ENCODE data around the gene PLA2G4A.
"Not testable (repeated sequence)": the region's sequence is repeated elsewhere in the genome, so short reads cannot be mapped to it uniquely, and the experiment has no call there.

The PLA2G4A gene

DNA sequence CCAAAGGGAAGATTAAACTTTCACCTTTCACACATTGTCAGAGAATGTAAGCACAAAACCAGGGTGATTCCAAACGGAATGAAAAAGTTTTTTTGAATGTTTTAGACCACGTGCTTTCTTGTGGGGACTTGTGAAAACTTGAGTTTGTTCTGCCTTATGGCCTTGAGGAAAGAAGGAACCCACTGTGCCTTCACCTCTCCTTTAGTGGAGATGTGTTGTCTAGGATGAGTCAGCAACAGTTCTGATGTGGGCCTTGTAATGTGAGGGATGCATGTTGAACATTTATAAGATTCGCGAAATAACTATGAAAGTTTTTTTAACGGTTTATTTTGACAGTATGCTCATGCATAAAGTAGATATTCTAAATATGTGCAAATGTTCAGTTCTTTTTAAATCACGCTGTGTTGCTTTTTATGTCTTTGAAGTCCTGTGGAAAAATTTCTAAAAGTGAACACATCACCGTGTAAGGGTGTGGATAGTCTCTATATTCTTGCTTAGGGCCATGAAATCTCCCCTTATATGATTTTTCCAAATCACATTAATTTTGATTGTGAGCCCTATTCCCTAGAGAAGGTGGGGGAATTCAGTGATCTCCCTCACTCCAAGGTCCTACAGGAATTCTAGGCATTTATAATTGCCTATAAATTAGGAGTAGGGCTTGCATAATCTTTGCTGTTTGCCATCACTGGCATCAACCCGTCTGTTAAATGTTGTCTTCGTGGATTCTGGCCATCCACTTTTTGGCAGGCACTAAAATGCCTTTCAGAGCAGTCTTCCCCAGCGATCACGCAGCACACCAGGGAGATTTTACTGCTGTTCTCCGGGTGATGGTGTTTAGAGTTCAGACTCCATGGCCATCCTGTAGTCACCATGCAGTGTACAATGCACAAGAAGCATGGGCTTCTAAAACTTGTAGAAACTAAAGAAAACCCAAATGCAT lies 47.4 kb downstream of the PLA2G4A start:
- no peak for DNase-seq

DNA sequence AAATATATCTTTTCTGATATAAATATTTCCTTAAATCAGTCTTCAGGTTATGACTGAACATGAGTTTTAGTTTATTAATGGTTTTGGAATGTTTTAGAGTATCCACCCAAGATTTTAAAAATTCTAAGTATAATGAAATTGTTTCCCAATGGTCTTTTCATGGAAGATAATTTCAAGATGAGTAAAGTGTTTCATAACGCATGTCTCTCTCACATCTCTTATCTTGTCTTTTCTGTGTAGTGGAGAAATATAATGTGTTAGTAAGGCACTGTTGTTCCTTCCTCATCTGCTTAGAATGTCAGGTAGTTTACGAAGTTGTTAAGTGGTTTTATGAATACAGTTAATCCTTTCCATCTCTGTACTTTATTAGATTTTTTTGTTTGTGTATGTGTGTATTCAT lies 49.6 kb downstream of the PLA2G4A start:
- no peak for DNase-seq

DNA sequence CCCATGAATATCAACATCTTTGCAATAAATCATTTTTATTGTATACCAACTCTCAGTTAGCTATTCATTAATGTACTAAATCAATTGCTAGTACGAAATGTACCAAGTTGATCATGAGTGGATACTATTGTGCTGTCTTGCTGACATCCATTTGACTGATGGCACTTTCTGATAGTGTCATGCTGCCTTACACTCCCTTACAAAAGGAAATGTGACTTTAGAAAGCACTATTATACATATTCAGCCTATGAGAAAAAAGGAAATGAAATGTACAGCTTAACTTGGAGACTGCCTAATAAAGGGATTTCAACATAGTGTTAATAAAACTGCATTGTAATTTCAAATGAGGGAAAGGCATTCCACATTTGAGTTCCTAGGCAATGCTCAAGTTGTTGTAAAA lies 52.2 kb downstream of the PLA2G4A start:
- no peak for DNase-seq

DNA sequence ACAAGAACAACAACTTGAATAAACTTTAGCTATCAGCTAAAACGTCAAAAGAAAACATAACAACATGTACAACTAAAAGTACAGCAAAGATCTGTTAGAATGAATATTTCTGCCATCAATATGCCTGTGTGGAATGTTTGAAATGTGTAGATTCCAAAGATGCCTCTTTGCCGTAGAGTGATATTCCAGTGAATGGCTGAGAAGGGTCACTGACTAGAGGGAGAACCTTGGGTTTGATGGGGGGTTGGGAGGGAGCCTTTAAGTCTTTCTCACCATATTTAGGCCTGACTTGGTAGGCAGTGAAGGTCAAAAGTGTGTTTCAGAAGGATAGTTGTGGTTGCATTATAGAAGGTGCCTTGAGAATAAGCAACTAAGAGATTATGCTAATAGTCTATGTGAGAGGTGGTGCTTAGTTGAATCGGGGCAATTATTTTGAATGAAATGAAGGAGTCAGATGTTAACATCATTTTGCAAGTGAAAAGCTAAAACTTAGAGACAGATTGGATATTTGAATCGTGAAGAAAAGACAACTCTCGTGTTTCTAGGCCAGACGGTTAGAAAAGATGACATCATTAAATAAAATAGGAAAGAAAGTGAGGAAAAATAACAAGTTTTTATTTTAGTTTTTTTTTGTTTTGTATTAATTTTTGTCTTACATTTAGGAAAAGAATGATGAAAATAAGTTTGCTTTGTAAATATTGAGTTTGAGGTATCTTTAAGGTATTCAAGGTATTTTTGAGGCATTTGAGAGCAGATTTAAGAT lies 53.8 kb downstream of the PLA2G4A start:
- no peak for DNase-seq

DNA sequence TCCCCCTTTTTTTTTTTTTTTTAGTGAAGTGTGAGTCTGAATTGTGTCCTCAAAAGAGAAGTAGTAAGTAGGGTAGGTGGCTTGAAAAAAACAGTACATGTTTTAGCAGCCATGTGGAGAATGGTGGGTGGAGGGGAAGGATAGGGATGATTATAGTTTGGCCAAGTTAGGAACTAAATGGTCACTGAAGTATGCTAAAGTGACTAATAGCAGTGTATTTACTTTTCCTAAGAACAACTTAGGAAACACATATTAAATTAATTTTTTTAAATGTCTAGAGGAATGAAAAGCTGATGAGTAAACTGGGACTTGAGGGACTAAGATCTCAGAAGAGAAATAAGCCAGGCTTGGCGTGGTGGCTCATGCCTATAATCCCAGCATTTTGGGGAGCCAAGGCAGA lies 55.5 kb downstream of the PLA2G4A start:
- no peak for DNase-seq

GRCh38 chr1:186887203-186887602 lies 58.5 kb downstream of the PLA2G4A start:
- no peak for DNase-seq

DNA sequence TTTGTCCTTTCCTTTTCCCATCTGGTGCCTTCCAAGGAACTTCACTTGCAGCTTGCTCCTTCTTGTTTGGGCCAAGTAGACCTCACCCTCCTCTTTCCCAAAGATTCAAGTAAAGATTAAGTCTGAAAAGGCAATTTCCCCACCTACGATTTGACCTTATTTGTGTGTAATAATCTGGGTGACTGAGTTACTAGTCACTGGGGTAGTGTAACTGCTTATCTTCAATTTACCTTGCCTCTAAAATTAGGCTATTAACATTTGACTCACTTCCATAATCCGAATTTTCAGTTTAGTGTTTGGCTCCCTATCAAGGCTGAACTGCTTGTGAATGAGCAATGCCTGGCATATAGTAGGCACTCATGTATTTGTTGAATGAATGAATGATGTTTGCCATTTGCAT lies 59.6 kb downstream of the PLA2G4A start:
- no peak for DNase-seq

GRCh38 chr1:186892936-186893335 lies 64.2 kb downstream of the PLA2G4A start:
- DNase-seq: no peak

DNA sequence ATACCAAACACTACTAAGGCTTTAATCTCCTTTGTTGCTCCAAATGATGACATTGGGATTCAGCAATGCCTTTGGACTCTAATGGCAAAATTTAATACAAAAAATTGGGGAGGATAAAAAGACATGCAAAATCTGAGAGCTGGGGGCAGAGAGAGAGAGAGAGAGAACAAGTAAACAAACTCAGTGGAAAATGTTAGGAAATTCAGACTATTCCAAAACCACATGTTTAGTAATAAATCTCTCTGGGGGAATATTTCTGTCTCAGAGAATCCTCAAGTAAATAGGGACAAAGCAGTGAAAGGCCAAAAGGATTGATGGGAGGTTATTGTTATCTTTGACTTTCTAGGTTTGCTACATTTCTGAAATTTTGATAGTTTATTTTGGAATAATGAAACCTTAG lies 65.7 kb downstream of the PLA2G4A start:
- no peak for DNase-seq

- no peak for DNase-seq
Observed at GRCh38 chr1:186896211-186896610, 67.5 kb downstream of the PLA2G4A start.

DNA sequence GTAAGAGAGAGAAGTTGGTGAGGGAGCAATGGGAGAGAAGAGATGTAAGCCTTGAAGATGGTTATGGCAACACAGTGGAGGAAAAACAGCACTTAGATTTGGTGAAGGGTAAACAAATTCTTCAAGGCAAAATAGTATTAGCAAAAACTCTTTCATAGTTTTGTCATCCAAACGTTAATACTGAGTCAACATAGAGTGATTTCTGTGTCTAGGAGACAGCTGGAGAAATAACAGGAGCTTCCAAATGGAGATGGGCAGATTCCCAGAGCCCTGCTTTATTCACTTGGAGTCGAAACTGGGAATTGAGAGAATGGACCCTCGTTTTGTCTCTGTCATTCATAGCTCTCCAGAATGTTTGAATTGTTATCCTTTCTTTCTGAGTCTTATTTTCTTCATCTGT lies 68.3 kb downstream of the PLA2G4A start:
- no peak for DNase-seq

- no peak for DNase-seq
Observed at GRCh38 chr1:186899577-186899976, 70.8 kb downstream of the PLA2G4A start.

GRCh38 chr1:186899977-186900376 lies 71.2 kb downstream of the PLA2G4A start:
- no peak for DNase-seq

- DNase-seq: no peak
Observed at GRCh38 chr1:186900539-186901237, 71.9 kb downstream of the PLA2G4A start.

- DNase-seq: no peak
Observed at GRCh38 chr1:186901631-186902030, 72.9 kb downstream of the PLA2G4A start.

- DNase-seq: no peak
Observed at GRCh38 chr1:186903374-186904136, 74.8 kb downstream of the PLA2G4A start.

- no peak for DNase-seq
Observed at GRCh38 chr1:186904361-186904760, 75.6 kb downstream of the PLA2G4A start.

GRCh38 chr1:186905561-186905960 lies 76.8 kb downstream of the PLA2G4A start:
- no peak for DNase-seq

DNA sequence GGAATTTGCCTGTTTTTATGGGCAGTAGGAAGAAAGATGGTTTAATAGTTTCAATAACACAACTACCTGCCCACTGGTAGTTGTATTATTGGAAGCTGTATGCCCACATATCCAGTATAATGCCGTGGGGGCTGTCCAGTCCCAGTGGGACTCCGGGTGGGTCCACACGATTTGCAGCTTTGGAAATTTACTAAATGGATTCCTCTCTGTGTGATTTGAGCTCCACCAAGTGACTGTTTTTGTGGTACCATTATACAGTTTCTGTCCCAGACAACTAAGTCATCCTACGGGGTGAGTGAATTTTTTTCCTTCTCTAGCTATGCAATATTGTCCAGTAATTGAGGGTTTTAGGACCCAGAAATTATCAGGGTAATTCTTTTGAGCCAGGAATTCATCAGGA lies 86.8 kb downstream of the PLA2G4A start:
- no peak for DNase-seq

- DNase-seq: not testable (repeated sequence)
Observed at GRCh38 chr1:186917106-186917786, 88.5 kb downstream of the PLA2G4A start.

- DNase-seq: not testable (repeated sequence)
Observed at GRCh38 chr1:186921386-186921785, 92.6 kb downstream of the PLA2G4A start.

DNA sequence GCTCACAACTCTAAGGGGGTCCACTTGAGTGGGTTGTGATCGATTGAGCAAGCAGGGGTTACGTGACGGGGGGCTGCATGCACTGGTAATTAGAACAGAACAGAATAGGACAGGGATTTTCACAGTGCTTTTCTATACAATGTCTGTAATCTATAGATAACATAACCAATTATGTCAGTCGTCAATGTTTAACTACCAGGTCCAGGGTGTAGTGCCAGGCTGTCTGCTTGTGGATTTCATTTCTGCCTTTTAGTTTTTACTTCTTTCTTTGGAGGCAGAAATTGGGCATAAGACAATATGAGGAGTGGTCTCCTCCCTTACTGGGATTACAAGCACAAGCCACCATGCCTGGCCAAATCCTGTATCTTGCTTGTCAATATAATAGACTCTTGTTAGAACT lies 94.1 kb downstream of the PLA2G4A start:
- DNase-seq: not testable (repeated sequence)
